ENCODE data around the gene LDHAL6B.

GRCh38 chr15:59229453-59229852 is 22.8 kb downstream of the LDHAL6B start:
- TF ChIP-seq EZH2 (IDR thresholded peaks at IDR 0.05; ENCODE audit: low read depth, low read length, severe bottlenecking) (no peak), GABPA (IDR thresholded peaks at IDR 0.05; ENCODE audit: borderline replicate concordance, insufficient read depth, low read length) (no peak), EP300 (IDR thresholded peaks at IDR 0.05; ENCODE audit: borderline replicate concordance in 1 of 2, low read depth in 2 of 2, low read length in 2 of 2) (no peak), CBX5 (IDR thresholded peaks at IDR 0.05; ENCODE audit: low read depth, low read length) (no peak), CEBPB (IDR thresholded peaks at IDR 0.05; ENCODE audit: low read depth, low read length) (no peak), ATF3 (IDR thresholded peaks at IDR 0.05; ENCODE audit: insufficient read depth, low read depth, low read length) (no peak), USF2 (IDR thresholded peaks at IDR 0.05; ENCODE audit: low read length) (no peak), HDAC2 (IDR thresholded peaks at IDR 0.05; ENCODE audit: borderline replicate concordance in 1 of 2, low read depth in 2 of 2, low read length in 2 of 2) (no peak), YY1 (IDR thresholded peaks at IDR 0.05; ENCODE audit: low read depth, low read length) (no peak), POLR2AphosphoS5 (IDR thresholded peaks at IDR 0.05; ENCODE audit: low read depth, low read length) (no peak), RFX5 (IDR thresholded peaks at IDR 0.05; ENCODE audit: borderline replicate concordance, low read depth, low read length) (no peak), CBX8 (IDR thresholded peaks at IDR 0.05; ENCODE audit: borderline replicate concordance, low read depth, low read length) (no peak)
- TF ChIP-seq, protein P1, sequence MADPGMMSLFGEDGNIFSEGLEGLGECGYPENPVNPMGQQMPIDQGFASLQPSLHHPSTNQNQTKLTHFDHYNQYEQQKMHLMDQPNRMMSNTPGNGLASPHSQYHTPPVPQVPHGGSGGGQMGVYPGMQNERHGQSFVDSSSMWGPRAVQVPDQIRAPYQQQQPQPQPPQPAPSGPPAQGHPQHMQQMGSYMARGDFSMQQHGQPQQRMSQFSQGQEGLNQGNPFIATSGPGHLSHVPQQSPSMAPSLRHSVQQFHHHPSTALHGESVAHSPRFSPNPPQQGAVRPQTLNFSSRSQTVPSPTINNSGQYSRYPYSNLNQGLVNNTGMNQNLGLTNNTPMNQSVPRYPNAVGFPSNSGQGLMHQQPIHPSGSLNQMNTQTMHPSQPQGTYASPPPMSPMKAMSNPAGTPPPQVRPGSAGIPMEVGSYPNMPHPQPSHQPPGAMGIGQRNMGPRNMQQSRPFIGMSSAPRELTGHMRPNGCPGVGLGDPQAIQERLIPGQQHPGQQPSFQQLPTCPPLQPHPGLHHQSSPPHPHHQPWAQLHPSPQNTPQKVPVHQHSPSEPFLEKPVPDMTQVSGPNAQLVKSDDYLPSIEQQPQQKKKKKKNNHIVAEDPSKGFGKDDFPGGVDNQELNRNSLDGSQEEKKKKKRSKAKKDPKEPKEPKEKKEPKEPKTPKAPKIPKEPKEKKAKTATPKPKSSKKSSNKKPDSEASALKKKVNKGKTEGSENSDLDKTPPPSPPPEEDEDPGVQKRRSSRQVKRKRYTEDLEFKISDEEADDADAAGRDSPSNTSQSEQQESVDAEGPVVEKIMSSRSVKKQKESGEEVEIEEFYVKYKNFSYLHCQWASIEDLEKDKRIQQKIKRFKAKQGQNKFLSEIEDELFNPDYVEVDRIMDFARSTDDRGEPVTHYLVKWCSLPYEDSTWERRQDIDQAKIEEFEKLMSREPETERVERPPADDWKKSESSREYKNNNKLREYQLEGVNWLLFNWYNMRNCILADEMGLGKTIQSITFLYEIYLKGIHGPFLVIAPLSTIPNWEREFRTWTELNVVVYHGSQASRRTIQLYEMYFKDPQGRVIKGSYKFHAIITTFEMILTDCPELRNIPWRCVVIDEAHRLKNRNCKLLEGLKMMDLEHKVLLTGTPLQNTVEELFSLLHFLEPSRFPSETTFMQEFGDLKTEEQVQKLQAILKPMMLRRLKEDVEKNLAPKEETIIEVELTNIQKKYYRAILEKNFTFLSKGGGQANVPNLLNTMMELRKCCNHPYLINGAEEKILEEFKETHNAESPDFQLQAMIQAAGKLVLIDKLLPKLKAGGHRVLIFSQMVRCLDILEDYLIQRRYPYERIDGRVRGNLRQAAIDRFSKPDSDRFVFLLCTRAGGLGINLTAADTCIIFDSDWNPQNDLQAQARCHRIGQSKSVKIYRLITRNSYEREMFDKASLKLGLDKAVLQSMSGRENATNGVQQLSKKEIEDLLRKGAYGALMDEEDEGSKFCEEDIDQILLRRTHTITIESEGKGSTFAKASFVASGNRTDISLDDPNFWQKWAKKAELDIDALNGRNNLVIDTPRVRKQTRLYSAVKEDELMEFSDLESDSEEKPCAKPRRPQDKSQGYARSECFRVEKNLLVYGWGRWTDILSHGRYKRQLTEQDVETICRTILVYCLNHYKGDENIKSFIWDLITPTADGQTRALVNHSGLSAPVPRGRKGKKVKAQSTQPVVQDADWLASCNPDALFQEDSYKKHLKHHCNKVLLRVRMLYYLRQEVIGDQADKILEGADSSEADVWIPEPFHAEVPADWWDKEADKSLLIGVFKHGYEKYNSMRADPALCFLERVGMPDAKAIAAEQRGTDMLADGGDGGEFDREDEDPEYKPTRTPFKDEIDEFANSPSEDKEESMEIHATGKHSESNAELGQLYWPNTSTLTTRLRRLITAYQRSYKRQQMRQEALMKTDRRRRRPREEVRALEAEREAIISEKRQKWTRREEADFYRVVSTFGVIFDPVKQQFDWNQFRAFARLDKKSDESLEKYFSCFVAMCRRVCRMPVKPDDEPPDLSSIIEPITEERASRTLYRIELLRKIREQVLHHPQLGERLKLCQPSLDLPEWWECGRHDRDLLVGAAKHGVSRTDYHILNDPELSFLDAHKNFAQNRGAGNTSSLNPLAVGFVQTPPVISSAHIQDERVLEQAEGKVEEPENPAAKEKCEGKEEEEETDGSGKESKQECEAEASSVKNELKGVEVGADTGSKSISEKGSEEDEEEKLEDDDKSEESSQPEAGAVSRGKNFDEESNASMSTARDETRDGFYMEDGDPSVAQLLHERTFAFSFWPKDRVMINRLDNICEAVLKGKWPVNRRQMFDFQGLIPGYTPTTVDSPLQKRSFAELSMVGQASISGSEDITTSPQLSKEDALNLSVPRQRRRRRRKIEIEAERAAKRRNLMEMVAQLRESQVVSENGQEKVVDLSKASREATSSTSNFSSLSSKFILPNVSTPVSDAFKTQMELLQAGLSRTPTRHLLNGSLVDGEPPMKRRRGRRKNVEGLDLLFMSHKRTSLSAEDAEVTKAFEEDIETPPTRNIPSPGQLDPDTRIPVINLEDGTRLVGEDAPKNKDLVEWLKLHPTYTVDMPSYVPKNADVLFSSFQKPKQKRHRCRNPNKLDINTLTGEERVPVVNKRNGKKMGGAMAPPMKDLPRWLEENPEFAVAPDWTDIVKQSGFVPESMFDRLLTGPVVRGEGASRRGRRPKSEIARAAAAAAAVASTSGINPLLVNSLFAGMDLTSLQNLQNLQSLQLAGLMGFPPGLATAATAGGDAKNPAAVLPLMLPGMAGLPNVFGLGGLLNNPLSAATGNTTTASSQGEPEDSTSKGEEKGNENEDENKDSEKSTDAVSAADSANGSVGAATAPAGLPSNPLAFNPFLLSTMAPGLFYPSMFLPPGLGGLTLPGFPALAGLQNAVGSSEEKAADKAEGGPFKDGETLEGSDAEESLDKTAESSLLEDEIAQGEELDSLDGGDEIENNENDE (IDR thresholded peaks at IDR 0.05; ENCODE audit: insufficient replicate concordance, low read length), result no peak
- TF ChIP-seq, protein P2, sequence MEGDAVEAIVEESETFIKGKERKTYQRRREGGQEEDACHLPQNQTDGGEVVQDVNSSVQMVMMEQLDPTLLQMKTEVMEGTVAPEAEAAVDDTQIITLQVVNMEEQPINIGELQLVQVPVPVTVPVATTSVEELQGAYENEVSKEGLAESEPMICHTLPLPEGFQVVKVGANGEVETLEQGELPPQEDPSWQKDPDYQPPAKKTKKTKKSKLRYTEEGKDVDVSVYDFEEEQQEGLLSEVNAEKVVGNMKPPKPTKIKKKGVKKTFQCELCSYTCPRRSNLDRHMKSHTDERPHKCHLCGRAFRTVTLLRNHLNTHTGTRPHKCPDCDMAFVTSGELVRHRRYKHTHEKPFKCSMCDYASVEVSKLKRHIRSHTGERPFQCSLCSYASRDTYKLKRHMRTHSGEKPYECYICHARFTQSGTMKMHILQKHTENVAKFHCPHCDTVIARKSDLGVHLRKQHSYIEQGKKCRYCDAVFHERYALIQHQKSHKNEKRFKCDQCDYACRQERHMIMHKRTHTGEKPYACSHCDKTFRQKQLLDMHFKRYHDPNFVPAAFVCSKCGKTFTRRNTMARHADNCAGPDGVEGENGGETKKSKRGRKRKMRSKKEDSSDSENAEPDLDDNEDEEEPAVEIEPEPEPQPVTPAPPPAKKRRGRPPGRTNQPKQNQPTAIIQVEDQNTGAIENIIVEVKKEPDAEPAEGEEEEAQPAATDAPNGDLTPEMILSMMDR (IDR thresholded peaks at IDR 0.05; ENCODE audit: control extremely low read depth in 1 of 3, insufficient read depth in 1 of 3, low read depth in 1 of 3, low read length in 3 of 3), result no peak

All from H1 (cell line).